ENCODE data around the gene ARHGDIA. TPM values are rescaled to one million over a fixed set of nuclear protein-coding genes. Genes with fewer than 3 reads are reported as not detected.

Gene ARHGDIA
- total RNA-seq, 2 experiments from 2014 or later: 636 to 661 TPM

Other genes with a start within 250 kb of the ARHGDIA start
- gene NPLOC4, start 234.2 kb downstream of the ARHGDIA start, total RNA-seq: 10 to 100 TPM; 84.6 to 89.0 TPM
- under 1 TPM; 0.38 to 0.43 TPM for gene TSPAN10, start 234.1 kb downstream of the ARHGDIA start, total RNA-seq
- gene PDE6G, start 214.8 kb downstream of the ARHGDIA start, total RNA-seq: 10 to 100 TPM; 10.0 to 10.9 TPM
- gene OXLD1, start 204.7 kb downstream of the ARHGDIA start, total RNA-seq: 10 to 100 TPM; 59.3 TPM
- gene CCDC137, start 204.6 kb downstream of the ARHGDIA start, total RNA-seq: 10 to 100 TPM; 28.8 to 33.3 TPM
- gene ARL16, start 187.5 kb downstream of the ARHGDIA start, total RNA-seq: 10 to 100 TPM; 17.5 to 17.8 TPM
- 100 to 1,000 TPM; 122 to 130 TPM for gene HGS, start 187.3 kb downstream of the ARHGDIA start, total RNA-seq
- gene MRPL12, start 168.0 kb downstream of the ARHGDIA start, total RNA-seq: 10 to 100 TPM; 57.2 to 59.6 TPM
- 10 to 100 TPM; 18.5 to 22.1 TPM for gene SLC25A10, start 159.1 kb downstream of the ARHGDIA start, total RNA-seq
- not detected for gene GCGR, start 67.2 kb downstream of the ARHGDIA start, total RNA-seq
- 10 to 100 TPM; 37.1 to 38.2 TPM for gene MCRIP1, start 38.0 kb downstream of the ARHGDIA start, total RNA-seq
- not detected for gene PPP1R27, start 36.3 kb downstream of the ARHGDIA start, total RNA-seq
- 100 to 1,000 TPM; 483 to 496 TPM for gene P4HB, start 10.8 kb downstream of the ARHGDIA start, total RNA-seq
- 100 to 1,000 TPM; 159 to 160 TPM for gene ALYREF, start 20.2 kb upstream of the ARHGDIA start, total RNA-seq
- gene ANAPC11, start 20.4 kb upstream of the ARHGDIA start, total RNA-seq: 10 to 100 TPM; 95.9 to 98.4 TPM
- gene NPB, start 30.9 kb upstream of the ARHGDIA start, total RNA-seq: under 1 TPM in 1 of 2 experiments, not detected in 1; 0.38 TPM
- gene PCYT2, start 40.1 kb upstream of the ARHGDIA start, total RNA-seq: 10 to 100 TPM; 41.6 to 44.4 TPM
- 10 to 100 TPM; 55.8 to 58.4 TPM for gene SIRT7, start 46.8 kb upstream of the ARHGDIA start, total RNA-seq
- 10 to 100 TPM; 35.2 to 36.5 TPM for gene MAFG, start 56.4 kb upstream of the ARHGDIA start, total RNA-seq
- gene PYCR1, start 66.0 kb upstream of the ARHGDIA start, total RNA-seq: 10 to 100 TPM; 25.8 to 34.7 TPM
- not detected for gene MYADML2, start 75.9 kb upstream of the ARHGDIA start, total RNA-seq
- gene NOTUM, start 89.8 kb upstream of the ARHGDIA start, total RNA-seq: under 1 TPM in 1 of 2 experiments, not detected in 1; 0.15 TPM
- 10 to 100 TPM; 25.3 to 29.9 TPM for gene ASPSCR1, start 106.3 kb upstream of the ARHGDIA start, total RNA-seq
- gene CENPX, start 151.5 kb upstream of the ARHGDIA start, total RNA-seq: 10 to 100 TPM; 52.7 to 54.7 TPM
- 10 to 100 TPM; 34.8 to 35.5 TPM for gene LRRC45, start 152.0 kb upstream of the ARHGDIA start, total RNA-seq
- gene RAC3, start 160.3 kb upstream of the ARHGDIA start, total RNA-seq: 1 to 10 TPM; 7.9 to 8.1 TPM
- 10 to 100 TPM; 93.9 to 95.2 TPM for gene DCXR, start 166.4 kb upstream of the ARHGDIA start, total RNA-seq
- gene RFNG, start 180.5 kb upstream of the ARHGDIA start, total RNA-seq: 10 to 100 TPM; 26.3 to 28.4 TPM
- 10 to 100 TPM; 69.0 to 75.6 TPM for gene GPS1, start 180.6 kb upstream of the ARHGDIA start, total RNA-seq
- gene DUS1L, start 194.5 kb upstream of the ARHGDIA start, total RNA-seq: 10 to 100 TPM; 98.8 to 99.3 TPM
- gene FASN, start 226.9 kb upstream of the ARHGDIA start, total RNA-seq: 100 to 1,000 TPM; 181 to 191 TPM